Measurements from ENCODE around the gene FAM3B.

FAM3B gene

GRCh38 chr21:41403966-41404365, 87.4 kb downstream of the FAM3B start:
- Histone ChIP-seq H3K27ac (ENCODE audit: low read length) (no peak overlapping the region), H3K4me3 (ENCODE audit: low read depth in 1 of 2, low read length in 2 of 2) (no peak overlapping the region), H3K27me3 (ENCODE audit: low read depth, low read length) (no peaks in the 10 kb centered on the region), H3K4me1 (ENCODE audit: control insufficient read depth in 1 of 2, insufficient read depth in 2 of 2, low read length in 2 of 2) (no peaks in the 10 kb centered on the region), H3K9me3 (ENCODE audit: control insufficient read depth in 1 of 2, low read length in 2 of 2) (no peaks in the 10 kb centered on the region), H3K36me3 (ENCODE audit: control insufficient read depth in 1 of 2, insufficient read depth in 2 of 2, low read length in 2 of 2) (peaks cover 12 to 40% of the 10 kb centered on the region in 2 donors)

GRCh38 chr21:41405321-41405720, 88.7 kb downstream of the FAM3B start:
- peaks cover 14 to 31% of the 10 kb centered on the region in 2 donors for H3K36me3 ChIP-seq (ENCODE audit: control insufficient read depth in 1 of 2, insufficient read depth in 2 of 2, low read length in 2 of 2)
- H3K27ac ChIP-seq (ENCODE audit: low read length), result no peak overlapping the region
- H3K4me3 ChIP-seq (ENCODE audit: low read depth in 1 of 2, low read length in 2 of 2), result no peak overlapping the region
- no peaks in the 10 kb centered on the region for H3K27me3 ChIP-seq (ENCODE audit: low read depth, low read length)
- no peaks in the 10 kb centered on the region for H3K9me3 ChIP-seq (ENCODE audit: control insufficient read depth in 1 of 2, low read length in 2 of 2)
- no peaks in the 10 kb centered on the region for H3K4me1 ChIP-seq (ENCODE audit: control insufficient read depth in 1 of 2, insufficient read depth in 2 of 2, low read length in 2 of 2)

- Histone ChIP-seq H3K4me1 (ENCODE audit: control insufficient read depth in 1 of 2, insufficient read depth in 2 of 2, low read length in 2 of 2) (no peaks in the 10 kb centered on the region), H3K27me3 (ENCODE audit: low read depth, low read length) (no peaks in the 10 kb centered on the region), H3K36me3 (ENCODE audit: control insufficient read depth in 1 of 2, insufficient read depth in 2 of 2, low read length in 2 of 2) (peaks cover 14 to 31% of the 10 kb centered on the region in 2 donors), H3K4me3 (ENCODE audit: low read depth in 1 of 2, low read length in 2 of 2) (no peak overlapping the region), H3K27ac (ENCODE audit: low read length) (no peak overlapping the region), H3K9me3 (ENCODE audit: control insufficient read depth in 1 of 2, low read length in 2 of 2) (no peaks in the 10 kb centered on the region)
Measured at GRCh38 chr21:41406340-41406739, 89.7 kb downstream of the FAM3B start.

Data from muscle layer of duodenum (tissue), 2 donors.